ENCODE data around the gene MRM2.

MRM2 gene

DNA sequence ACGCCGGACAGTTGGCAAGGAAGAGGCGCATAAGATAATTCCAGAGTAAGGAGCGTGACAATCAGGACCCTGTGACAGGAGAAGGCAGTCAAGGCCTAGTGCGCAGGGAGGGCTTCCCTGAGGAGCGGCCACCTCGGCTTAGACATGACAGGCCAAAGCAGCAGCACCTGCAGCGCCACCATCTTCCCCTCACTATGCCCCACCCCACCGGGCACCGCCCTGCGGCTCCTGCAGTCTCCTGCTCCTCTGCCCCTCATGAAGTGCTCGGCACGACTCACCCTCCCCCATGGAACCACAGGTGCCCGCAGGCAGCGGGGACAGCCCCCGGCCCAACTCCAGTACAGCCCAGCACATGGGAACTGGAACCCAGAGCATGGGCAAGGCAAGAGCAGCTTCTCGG, 21.1 kb downstream of the MRM2 start:
- in situ Hi-C loops (cut with MboI; ENCODE audit: low sequenced_read_pairs, unreplicated experiment) = no loop called here
- no peak for TF ChIP-seq CTCF (IDR thresholded peaks at IDR 0.05; ENCODE audit: borderline replicate concordance, control extremely low read depth, extremely low read depth, insufficient read depth, missing control alignments)
- no peak for DNase-seq (ENCODE audit: low spot score)

GRCh38 chr7:2220506-2220905, 21.5 kb downstream of the MRM2 start:
- in situ Hi-C loops (cut with MboI; ENCODE audit: low sequenced_read_pairs, unreplicated experiment) = no loop called here
- DNase-seq (ENCODE audit: low spot score) = no peak
- no peak for TF ChIP-seq CTCF (IDR thresholded peaks at IDR 0.05; ENCODE audit: borderline replicate concordance, control extremely low read depth, extremely low read depth, insufficient read depth, missing control alignments)

- in situ Hi-C loops (cut with MboI; ENCODE audit: low sequenced_read_pairs, unreplicated experiment) = no loop called here
- no peak for DNase-seq (ENCODE audit: low spot score)
- TF ChIP-seq CTCF (IDR thresholded peaks at IDR 0.05; ENCODE audit: borderline replicate concordance, control extremely low read depth, extremely low read depth, insufficient read depth, missing control alignments) = no peak
Observed at GRCh38 chr7:2220030-2220429, 22.0 kb downstream of the MRM2 start.

GRCh38 chr7:2219606-2220005, 22.4 kb downstream of the MRM2 start:
- in situ Hi-C loops (cut with MboI; ENCODE audit: low sequenced_read_pairs, unreplicated experiment) = no loop called here

DNA sequence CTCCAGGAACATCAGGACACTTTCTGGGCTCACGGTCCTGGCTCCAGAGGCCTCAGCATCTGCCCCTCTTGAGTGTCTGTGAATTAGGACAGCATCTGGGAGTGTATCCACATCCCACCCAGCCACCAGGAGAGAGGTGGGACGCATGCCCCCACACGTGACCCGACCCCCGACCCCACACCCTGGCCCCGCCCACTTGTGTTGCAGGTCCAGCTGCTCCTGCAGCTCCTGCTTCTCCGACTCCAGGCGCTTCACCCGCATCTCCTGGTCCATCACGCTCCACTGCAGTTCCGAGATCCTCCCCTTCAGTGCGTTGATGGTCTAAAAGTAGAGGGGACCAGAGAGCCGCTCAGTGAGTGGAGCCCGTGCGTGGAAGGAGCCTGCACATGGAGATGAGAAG, 22.9 kb downstream of the MRM2 start:
- no peak for DNase-seq (ENCODE audit: low spot score)
- in situ Hi-C loops (cut with MboI; ENCODE audit: low sequenced_read_pairs, unreplicated experiment) = no loop called here
- TF ChIP-seq CTCF (IDR thresholded peaks at IDR 0.05; ENCODE audit: borderline replicate concordance, control extremely low read depth, extremely low read depth, insufficient read depth, missing control alignments) = no peak

More at GRCh38 chr7:2219606-2220005, 22.4 kb downstream of the MRM2 start:
- DNase-seq (ENCODE audit: low spot score) = no peak
- no peak for TF ChIP-seq CTCF (IDR thresholded peaks at IDR 0.05; ENCODE audit: borderline replicate concordance, control extremely low read depth, extremely low read depth, insufficient read depth, missing control alignments)

GRCh38 chr7:2218444-2218785, 23.6 kb downstream of the MRM2 start:
- no peak for DNase-seq (ENCODE audit: low spot score)
- in situ Hi-C loops (cut with MboI; ENCODE audit: low sequenced_read_pairs, unreplicated experiment) = no loop called here
- TF ChIP-seq CTCF (IDR thresholded peaks at IDR 0.05; ENCODE audit: borderline replicate concordance, control extremely low read depth, extremely low read depth, insufficient read depth, missing control alignments) = no peak
